B cell (primary cell): ENCODE results near the gene STEAP2. TPM values are rescaled to one million over a fixed set of nuclear protein-coding genes. Genes with fewer than 3 reads are reported as not detected.

Source experiments
- ATAC-seq: fragments of 200-7000 bp; cut with Tn5 transposase; one replicate; pipeline ENCODE4 v1.10.0; 2021; ENCODE audit warnings: low read depth, mild to moderate bottlenecking, moderate number of reproducible peaks, moderate library complexity
- CTCF ChIA-PET: fragments of 350-600 bp; sonication (Branson Sonifier 250); formaldehyde crosslinking; loops from one replicate; lab custom pipeline; 2021; ENCODE audit warnings: antibody characterized with exemption, inconsistent platforms; lab: Charles Lee
- POLR2A ChIA-PET: fragments of 350-600 bp; sonication (Branson Sonifier 250); formaldehyde crosslinking; loops from one replicate; lab custom pipeline; 2021; ENCODE audit warnings: antibody characterized with exemption; lab: Charles Lee
- DNase-seq: peaks from one replicate; pipeline ENCODE4 v3.0.0; 2013
- H2AFZ ChIP-seq: 2 replicates; pipeline ENCODE4 v1.6.1; 2012; ENCODE audit warnings: mild to moderate bottlenecking, low read depth, low read length; ENCODE audit not compliant: insufficient read depth, poor library complexity, severe bottlenecking
- H3K27ac ChIP-seq, 2 donors: 1 replicate in 1 of 2; 2 replicates in 1 of 2; pipeline ENCODE4 v1.5.1; 2012 to 2013; ENCODE audit warnings: low read length in 2 of 2, mild to moderate bottlenecking in 2 of 2, moderate library complexity in 1 of 2
- H3K27me3 ChIP-seq, 4 experiments: fragments of 200-600 bp in 1 of 4; sonication (generic) in 1 of 4; replicated peaks in 1 of 4; 1 replicate in 2 of 4; 2 replicates in 2 of 4; pipeline versions ENCODE4 v1.6.1 to v1.7.0; 2013 to 2016; ENCODE audit warnings: low read length in 3 of 4, mild to moderate bottlenecking in 2 of 4, mixed read lengths in 1 of 4, moderate library complexity in 1 of 4; ENCODE audit not compliant: insufficient read depth in 4 of 4, control insufficient read depth in 3 of 4; ENCODE audit errors: control extremely low read depth in 1 of 4
- H3K36me3 ChIP-seq, 2 experiments: replicated peaks in 1 of 2; 1 replicate in 1 of 2; 2 replicates in 1 of 2; pipeline versions ENCODE4 v1.6.1 to v1.7.1; 2013; ENCODE audit warnings: low read length in 1 of 2; ENCODE audit not compliant: insufficient read depth in 2 of 2, control insufficient read depth in 1 of 2; ENCODE audit errors: control extremely low read depth in 1 of 2, extremely low read depth in 1 of 2
- H3K4me1 ChIP-seq, 2 donors: fragments of 200-600 bp in 1 of 2; sonication (generic) in 1 of 2; 1 replicate in 1 of 2; 2 replicates in 1 of 2; pipeline versions ENCODE4 v1.5.1 to v1.6.1; 2013 to 2017; ENCODE audit warnings: low read length in 2 of 2; ENCODE audit not compliant: control insufficient read depth in 2 of 2, insufficient read depth in 2 of 2
- H3K4me2 ChIP-seq: replicated peaks from 2 replicates; pipeline ENCODE3; 2012; ENCODE audit warnings: mild to moderate bottlenecking, low read depth, low read length; ENCODE audit not compliant: poor library complexity, severe bottlenecking
- H3K4me3 ChIP-seq, 5 experiments: fragments of 200-600 bp in 1 of 5; sonication (generic) in 1 of 5; 1 replicate in 3 of 5; 2 replicates in 2 of 5; pipeline versions ENCODE4 v1.5.1 to v1.7.0; 2011 to 2016; ENCODE audit warnings: low read length in 4 of 5, mild to moderate bottlenecking in 4 of 5, low read depth in 2 of 5, control low read depth in 1 of 5, moderate library complexity in 1 of 5; ENCODE audit not compliant: insufficient read depth in 1 of 5; ENCODE audit errors: control extremely low read depth in 1 of 5, extremely low read depth in 1 of 5
- H3K79me2 ChIP-seq: fragments of 200-600 bp; sonication (generic); one replicate; pipeline ENCODE4 v1.6.0; 2016; ENCODE audit warnings: low read length; ENCODE audit not compliant: control insufficient read depth, insufficient read depth
- H3K9ac ChIP-seq: fragments of 200-600 bp; sonication (generic); 2 replicates; pipeline ENCODE4 v1.6.1; 2017; ENCODE audit warnings: mild to moderate bottlenecking, low read length, moderate library complexity
- H3K9me3 ChIP-seq, 3 donors: one replicate each; pipeline versions ENCODE4 v1.6.1 to v1.7.1; 2013; ENCODE audit warnings: low read length in 2 of 3; ENCODE audit not compliant: control insufficient read depth in 2 of 3, insufficient read depth in 1 of 3; ENCODE audit errors: control extremely low read depth in 1 of 3
- H4K20me1 ChIP-seq: 2 replicates; pipeline ENCODE4 v1.6.0; 2012; ENCODE audit warnings: mild to moderate bottlenecking, low read length; ENCODE audit not compliant: insufficient read depth, control insufficient read depth, poor library complexity, severe bottlenecking
- H3K27ac Mint-ChIP-seq: one replicate; pipeline ENCODE4 v1.8.0; 2021; ENCODE audit warnings: mixed read lengths
- H3K27me3 Mint-ChIP-seq: one replicate; pipeline ENCODE4 v1.8.0; 2021; ENCODE audit warnings: mixed read lengths
- H3K4me1 Mint-ChIP-seq: one replicate; pipeline ENCODE4 v1.8.0; 2021; ENCODE audit warnings: mixed read lengths
- H3K4me3 Mint-ChIP-seq: one replicate; pipeline ENCODE4 v1.8.0; 2021; ENCODE audit warnings: mixed read lengths
- H3K9me3 Mint-ChIP-seq: one replicate; pipeline ENCODE4 v1.8.0; 2022; ENCODE audit warnings: mixed read lengths; ENCODE audit not compliant: insufficient read depth
- EZH2 ChIP-seq: IDR thresholded peaks from 2 replicates; pipeline ENCODE4 v1.6.1; 2012; ENCODE audit warnings: borderline replicate concordance, low read depth, mild to moderate bottlenecking, moderate library complexity, low read length; ENCODE audit not compliant: insufficient read depth, poor library complexity, severe bottlenecking
- WGBS: methylation state at CpG from one replicate; pipeline ENCODE4 v1.1.5; 2013; ENCODE audit warnings: missing lambda C conversion rate; ENCODE audit not compliant: insufficient coverage; 5-methylcytosine and 5-hydroxymethylcytosine counted together
- intact Hi-C: fragments of 100-400 bp; cut with micrococcal nuclease; formaldehyde crosslinking; loops from one replicate; pipeline ENCODE4 v1.10.0; 2022
- polyA plus RNA-seq: library from polyadenylated mRNA; depleted of rRNA; stranded (reverse); fragments of >200 nt; gene quantifications from 2 replicates; pipeline ENCODE4 v1.2.3, GENCODE V29; 2012
- total RNA-seq, 2 donors: library from RNA; stranded (reverse); fragments of 120-200 nt in 1 of 2; gene quantifications; 1 replicate in 1 of 2; 2 replicates in 1 of 2; pipeline versions ENCODE4 v1.2.3 to v1.2.4, GENCODE V29; 2013 to 2022
- TF ChIP-seq, protein P1 (sequence below): fragments of 200-600 bp; IDR thresholded peaks from one replicate; pipeline ENCODE4 v1.8.0; 2022; ENCODE audit warnings: antibody characterized with exemption, mild to moderate bottlenecking

Gene STEAP2
- total and polyA plus RNA-seq, 2 donors (not counting 1 experiment from before 2014, with no cell fraction given): not detected

DNA sequence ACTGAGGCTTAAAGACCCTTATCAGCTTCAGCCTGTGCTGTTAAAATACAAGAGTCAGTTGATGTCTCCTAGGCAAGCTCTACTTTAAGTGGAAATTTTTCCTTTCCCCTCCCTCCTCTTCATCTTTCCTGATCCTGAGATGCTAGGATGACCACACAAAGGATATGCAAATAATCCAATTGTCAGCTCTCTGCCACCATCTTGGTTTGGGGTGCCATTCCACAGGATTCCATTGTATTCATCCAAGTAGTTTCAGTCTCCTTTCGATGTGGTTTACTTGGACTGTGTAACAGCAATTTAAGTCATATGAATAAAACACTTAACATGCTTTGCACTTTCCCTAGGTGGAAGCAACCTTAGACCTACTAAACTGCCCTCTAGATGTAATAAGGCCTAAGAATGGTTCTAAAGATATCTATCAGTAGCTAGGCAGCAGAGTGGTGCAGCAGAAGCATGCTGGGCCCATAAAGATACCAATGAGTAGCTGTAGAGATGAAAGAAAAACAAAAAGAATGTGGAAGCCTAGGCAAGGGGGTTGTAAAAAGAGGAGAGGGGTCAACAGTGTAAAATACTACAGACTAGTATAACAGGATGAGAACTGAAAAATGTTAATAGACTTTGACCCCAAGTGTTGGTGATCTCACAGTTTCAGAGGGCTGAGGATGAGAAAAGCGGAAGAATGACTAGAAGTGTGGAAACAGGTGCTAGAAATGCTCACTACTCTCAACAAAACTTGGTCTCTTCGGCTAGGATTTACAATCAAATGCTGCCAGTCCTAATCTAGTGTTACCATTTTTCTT lies 31.0 kb downstream of the STEAP2 start:
- Histone ChIP-seq H3K27me3 (peaks cover 0 to 31% (median 26%) of the 10 kb centered on the region in 4 experiments), H3K4me2 (no peak overlapping the region), H4K20me1 (no peaks in the 10 kb centered on the region), H3K9ac (no peak overlapping the region), H3K36me3 (no peaks in the 10 kb centered on the region), H3K4me1 (peaks cover 16 to 20% of the 10 kb centered on the region in 2 donors), H3K27ac (no peak overlapping the region), H3K79me2 (no peaks in the 10 kb centered on the region), H2AFZ (no peak overlapping the region), H3K9me3 (no peaks in the 10 kb centered on the region), H3K4me3 (no peak overlapping the region)
- CTCF ChIA-PET: interaction anchor here (0.7 to 1.9 kb wide), 4 partner anchors 16 to 1615 kb away, joined by 3 to 4 read pairs (median 3); partner anchors contain the start of gene STEAP1
- peak overlapping the region; percentile 21 for H3K27ac Mint-ChIP-seq
- H3K27me3 Mint-ChIP-seq: peaks cover 37% of the 10 kb centered on the region
- TF ChIP-seq EZH2: no peak
- TF ChIP-seq, protein P1, sequence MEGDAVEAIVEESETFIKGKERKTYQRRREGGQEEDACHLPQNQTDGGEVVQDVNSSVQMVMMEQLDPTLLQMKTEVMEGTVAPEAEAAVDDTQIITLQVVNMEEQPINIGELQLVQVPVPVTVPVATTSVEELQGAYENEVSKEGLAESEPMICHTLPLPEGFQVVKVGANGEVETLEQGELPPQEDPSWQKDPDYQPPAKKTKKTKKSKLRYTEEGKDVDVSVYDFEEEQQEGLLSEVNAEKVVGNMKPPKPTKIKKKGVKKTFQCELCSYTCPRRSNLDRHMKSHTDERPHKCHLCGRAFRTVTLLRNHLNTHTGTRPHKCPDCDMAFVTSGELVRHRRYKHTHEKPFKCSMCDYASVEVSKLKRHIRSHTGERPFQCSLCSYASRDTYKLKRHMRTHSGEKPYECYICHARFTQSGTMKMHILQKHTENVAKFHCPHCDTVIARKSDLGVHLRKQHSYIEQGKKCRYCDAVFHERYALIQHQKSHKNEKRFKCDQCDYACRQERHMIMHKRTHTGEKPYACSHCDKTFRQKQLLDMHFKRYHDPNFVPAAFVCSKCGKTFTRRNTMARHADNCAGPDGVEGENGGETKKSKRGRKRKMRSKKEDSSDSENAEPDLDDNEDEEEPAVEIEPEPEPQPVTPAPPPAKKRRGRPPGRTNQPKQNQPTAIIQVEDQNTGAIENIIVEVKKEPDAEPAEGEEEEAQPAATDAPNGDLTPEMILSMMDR: no peak
- DNase-seq (peak; percentile 10), ATAC-seq (no peak)
- intact Hi-C loops: loop anchor here (10.0 kb wide), 1 partner anchor 352 kb away; the partner anchor contains the start of gene CDK14
- POLR2A ChIA-PET: no interaction called here
- H3K4me3 Mint-ChIP-seq: no peak overlapping the region
- 57% methylated on average over 1 of the region's 3 CpGs for WGBS
- H3K9me3 Mint-ChIP-seq: no peaks in the 10 kb centered on the region
- H3K4me1 Mint-ChIP-seq: peaks cover 31% of the 10 kb centered on the region

DNA sequence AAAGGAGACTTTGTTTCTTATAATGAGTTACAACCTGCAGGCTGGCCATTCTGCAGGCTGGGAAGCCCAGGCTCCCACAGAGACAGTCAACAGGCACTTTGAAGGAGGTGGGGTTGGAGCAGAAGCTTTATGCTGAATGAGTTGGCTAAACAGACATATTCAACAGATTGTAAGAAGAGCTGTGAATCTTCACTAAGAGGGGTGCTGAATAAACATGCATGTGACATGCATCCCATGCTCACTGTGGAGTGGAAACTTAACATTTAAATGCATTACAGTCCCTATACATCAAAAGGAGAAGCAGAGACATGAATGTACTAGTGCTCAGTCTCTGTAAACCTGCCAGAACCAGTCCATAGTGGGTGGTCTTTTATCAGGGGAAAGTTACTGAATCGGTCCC lies 32.0 kb downstream of the STEAP2 start:
- Mint-ChIP-seq H3K9me3 (no peaks in the 10 kb centered on the region), H3K27me3 (peaks cover 37% of the 10 kb centered on the region), H3K4me1 (peaks cover 29% of the 10 kb centered on the region), H3K27ac (no peak overlapping the region), H3K4me3 (peak overlapping the region; percentile 91)
- POLR2A ChIA-PET: no interaction called here
- no peak overlapping the region for H3K4me2 ChIP-seq
- no CpG with 5 or more reads among the region's 1 CpG for WGBS
- peaks cover 0 to 31% (median 26%) of the 10 kb centered on the region in 4 experiments for H3K27me3 ChIP-seq
- no peak overlapping the region for H3K27ac ChIP-seq
- no peak overlapping the region for H2AFZ ChIP-seq
- H3K4me1 ChIP-seq: peaks cover 16 to 20% of the 10 kb centered on the region in 2 donors
- CTCF ChIA-PET: interaction anchor here (0.6 to 1.9 kb wide), 4 partner anchors 17 to 98 kb away, joined by 3 to 4 read pairs (median 3); partner anchors contain the start of gene STEAP1
- H3K9me3 ChIP-seq: no peaks in the 10 kb centered on the region
- no peaks in the 10 kb centered on the region for H4K20me1 ChIP-seq
- intact Hi-C loops: loop anchor here (10.0 kb wide), 1 partner anchor 351 kb away; the partner anchor contains the start of gene CDK14
- DNase-seq: no peak
- H3K36me3 ChIP-seq: no peaks in the 10 kb centered on the region
- ATAC-seq: no peak
- H3K4me3 ChIP-seq: no peak overlapping the region
- no peak overlapping the region for H3K9ac ChIP-seq
- TF ChIP-seq EZH2: no peak
- TF ChIP-seq, protein P1: no peak
- H3K79me2 ChIP-seq: no peaks in the 10 kb centered on the region
